Measurements from ENCODE around the gene FCRL3.
"Not testable (repeated sequence)": the region's sequence is repeated elsewhere in the genome, so short reads cannot be mapped to it uniquely, and the experiment has no call there.

FCRL3 gene, protein sequence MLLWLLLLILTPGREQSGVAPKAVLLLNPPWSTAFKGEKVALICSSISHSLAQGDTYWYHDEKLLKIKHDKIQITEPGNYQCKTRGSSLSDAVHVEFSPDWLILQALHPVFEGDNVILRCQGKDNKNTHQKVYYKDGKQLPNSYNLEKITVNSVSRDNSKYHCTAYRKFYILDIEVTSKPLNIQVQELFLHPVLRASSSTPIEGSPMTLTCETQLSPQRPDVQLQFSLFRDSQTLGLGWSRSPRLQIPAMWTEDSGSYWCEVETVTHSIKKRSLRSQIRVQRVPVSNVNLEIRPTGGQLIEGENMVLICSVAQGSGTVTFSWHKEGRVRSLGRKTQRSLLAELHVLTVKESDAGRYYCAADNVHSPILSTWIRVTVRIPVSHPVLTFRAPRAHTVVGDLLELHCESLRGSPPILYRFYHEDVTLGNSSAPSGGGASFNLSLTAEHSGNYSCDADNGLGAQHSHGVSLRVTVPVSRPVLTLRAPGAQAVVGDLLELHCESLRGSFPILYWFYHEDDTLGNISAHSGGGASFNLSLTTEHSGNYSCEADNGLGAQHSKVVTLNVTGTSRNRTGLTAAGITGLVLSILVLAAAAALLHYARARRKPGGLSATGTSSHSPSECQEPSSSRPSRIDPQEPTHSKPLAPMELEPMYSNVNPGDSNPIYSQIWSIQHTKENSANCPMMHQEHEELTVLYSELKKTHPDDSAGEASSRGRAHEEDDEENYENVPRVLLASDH

DNA sequence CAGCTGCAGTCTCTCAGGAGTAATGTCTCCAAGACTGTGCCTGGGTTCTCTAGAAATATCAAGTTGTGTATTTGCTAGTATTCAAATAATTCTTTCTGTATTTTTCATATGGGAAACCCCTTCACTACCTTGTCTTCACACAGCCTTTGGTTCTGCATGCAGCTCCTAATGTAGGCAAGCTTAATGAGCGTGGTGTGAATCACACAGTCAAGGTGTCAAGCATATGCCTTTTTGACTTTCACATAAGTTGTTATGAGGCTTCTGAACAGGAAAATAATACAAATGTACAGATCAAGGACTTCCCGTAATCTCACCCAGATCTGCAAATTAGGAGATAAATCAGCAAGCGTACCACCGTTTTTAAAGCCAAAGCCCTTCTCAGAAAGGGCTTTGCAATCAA is at the start of gene FCRL3:
TSS of gene FCRL3 (minus strand) at position 38 of the 400 bp plus-strand sequence. CDS start 280 bp downstream, outside the sequence.
- DNase-seq: no peak

DNA sequence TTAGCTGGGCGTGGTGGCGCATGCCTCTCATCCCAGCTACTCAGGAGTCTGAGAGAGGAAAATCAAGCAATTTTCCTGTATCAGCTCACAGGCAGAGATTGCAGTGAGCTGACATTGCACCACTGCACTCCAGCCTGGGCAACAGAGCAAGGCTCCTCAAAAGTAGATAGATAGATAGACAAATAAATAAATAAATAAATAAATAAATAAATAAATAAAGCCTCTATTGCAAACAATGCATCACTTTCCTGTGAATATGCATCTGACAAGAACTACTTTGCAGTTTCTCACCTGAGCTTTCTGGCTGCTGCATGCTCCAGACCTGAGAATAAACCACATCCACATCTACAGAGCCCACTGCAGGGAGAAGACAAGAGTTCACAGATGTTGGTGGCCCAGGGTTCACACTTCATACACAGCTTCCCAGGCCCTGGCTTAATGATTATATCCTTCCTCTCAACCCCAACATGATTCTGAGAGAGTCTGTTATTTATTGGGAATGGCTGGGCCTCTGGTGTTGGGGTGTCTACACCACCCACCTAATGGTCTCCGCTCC is 47.8 kb upstream of the FCRL3 start:
- no peak for DNase-seq

DNA sequence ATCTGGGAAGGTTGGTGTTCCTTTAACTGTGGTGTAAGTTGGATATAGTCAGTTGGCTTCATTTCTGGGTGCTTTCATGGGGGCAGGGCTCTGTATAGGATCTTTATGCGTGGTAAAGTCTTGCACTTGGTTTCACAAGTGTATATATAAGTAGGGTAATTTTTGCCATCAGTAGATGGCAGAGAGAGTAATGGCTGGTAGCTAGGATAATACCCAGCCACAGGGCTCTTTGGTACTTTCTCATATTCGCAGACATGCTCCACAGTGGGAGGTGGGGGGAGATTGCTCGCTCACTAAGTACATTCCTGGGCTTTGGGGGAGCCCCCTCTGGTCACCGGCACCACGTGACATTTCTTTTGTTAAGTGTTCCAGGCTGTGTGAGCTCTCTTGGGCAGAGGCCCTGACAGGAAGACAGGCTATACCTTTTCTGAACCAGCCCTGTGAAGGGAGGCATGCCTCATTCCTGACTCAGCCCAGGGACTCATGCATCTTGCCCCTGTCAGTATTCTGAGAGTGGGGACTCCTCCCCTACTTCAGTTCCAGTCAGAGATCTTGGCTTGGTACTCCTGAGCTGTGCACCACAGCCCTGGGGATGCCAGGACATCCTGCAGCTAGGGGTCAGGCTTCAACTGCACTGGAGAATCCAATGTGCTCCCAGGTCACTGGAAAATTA is 38.8 kb upstream of the FCRL3 start:
- no peak for DNase-seq

DNA sequence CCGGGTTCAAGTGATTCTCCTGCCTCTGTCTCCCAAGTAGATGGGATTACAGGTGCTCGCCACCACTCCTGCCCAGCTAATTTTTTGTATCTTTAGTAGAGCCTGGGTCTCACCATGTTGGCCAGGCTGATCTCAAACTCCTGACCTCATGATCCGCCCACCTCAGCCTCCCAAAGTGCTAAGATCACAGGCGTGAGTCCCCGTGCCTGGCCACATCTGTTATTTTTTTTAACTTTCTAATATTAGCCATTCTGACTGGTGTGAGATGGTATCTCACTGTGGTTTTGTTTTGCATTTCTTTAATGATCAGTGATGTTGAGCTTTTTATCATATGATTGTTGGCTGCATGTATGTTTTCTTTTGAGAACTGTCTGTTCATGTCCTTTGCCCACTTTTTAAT is 35.4 kb upstream of the FCRL3 start:
- DNase-seq: not testable (repeated sequence)

DNA sequence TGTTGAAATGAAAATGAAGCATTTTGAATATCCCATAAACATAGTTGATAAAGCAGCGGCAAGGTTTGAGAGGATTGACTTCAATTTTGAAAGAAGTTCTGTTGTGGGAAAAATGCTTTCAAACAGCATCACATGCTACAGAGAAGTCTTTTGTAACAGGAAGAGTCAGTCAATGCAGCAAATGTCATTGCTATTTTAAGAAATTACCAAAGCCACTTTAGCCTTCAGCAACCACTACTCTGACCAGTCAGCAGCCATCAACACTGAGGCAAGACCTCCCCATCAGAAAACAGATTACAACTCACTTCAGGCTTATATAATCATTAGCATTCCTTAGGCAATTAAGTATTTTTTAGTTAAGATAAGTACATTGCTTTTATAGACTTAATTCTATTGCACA is 33.8 kb upstream of the FCRL3 start:
- no peak for DNase-seq

DNA sequence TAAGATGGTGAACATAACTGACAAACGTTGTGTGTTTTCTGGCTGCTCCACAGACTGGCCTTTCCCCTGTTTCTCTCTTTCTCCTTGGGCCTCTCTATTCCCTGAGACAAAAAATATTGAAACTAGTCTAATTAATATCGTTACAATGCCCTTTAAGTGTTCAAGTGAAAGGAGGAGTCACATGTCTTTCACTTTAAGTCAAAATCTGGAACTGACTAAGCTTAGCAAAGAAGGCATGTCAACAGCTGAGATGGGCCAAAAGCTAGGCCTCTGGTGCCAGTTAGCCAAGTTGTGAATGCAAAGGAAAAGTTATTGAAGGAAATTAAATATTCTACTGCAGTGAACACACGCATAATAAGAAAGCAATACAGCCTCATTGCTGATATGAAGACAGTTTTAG is 32.2 kb upstream of the FCRL3 start:
- no peak for DNase-seq

DNA sequence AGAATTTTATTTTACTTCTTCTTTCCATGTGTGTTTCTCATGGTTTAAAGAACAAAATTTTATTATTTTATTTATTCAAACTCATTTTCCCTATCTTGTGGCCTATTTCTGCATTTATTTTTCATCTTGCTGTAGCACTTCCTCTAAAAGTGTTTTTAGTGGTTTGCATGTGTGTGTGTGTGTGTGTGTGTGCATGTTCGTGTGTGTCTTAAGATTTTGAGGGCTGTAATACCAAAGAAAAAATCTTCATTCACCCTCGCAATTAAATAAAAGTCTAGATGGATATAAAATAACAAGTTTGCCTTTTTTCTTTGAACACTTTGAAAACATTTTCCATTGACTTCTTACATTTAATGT is 24.6 kb upstream of the FCRL3 start:
- DNase-seq: no peak

DNA sequence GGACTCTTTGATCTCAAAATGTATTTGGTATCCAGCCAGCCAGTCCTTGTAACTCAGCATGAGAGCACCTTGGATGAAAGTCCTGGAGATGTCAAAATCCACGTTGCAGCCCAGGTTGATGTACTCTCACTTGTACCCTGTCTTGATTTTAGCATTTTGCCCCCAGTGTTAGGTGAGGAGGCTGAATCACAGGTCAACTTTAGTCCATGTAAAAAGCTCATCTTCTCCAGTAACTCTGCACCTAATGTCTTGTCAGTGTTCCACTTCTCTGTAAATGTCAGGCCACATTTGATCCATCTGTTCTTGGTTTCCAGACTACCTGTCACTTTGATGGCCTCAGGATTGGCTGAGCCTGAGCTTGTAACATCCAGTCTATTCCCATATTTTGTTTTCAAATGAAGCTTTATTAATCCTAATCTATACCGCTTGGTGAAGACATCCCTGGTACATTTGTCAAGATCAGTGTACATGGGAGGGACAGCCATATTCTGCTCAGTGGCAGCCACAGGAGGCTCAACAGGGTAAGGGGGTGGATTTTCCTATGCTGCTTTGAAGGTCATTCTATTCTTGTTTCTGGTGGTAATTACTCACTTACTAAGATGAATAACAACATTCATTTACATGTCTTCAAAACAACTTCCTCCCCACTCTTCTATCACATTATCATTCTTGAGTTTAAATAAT is 24.1 kb upstream of the FCRL3 start:
- DNase-seq: no peak

DNA sequence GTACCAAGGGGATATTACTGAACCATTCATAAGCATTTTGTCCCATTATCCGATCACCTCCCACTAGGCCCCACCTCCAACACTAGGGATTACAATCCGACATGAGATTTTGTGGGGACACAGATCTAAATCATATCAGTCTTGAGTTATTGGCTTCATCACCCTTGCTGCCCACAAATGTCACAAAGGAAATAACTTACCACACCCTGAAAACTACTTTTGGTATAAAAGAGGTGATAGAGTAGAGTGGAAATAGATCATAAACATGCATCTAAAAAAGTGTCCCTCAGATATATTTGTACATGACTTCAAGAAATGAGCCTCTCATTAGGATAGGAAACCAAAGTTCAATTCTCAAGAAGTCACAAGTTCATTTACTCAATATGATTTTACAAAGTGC is 22.6 kb upstream of the FCRL3 start:
- no peak for DNase-seq

DNA sequence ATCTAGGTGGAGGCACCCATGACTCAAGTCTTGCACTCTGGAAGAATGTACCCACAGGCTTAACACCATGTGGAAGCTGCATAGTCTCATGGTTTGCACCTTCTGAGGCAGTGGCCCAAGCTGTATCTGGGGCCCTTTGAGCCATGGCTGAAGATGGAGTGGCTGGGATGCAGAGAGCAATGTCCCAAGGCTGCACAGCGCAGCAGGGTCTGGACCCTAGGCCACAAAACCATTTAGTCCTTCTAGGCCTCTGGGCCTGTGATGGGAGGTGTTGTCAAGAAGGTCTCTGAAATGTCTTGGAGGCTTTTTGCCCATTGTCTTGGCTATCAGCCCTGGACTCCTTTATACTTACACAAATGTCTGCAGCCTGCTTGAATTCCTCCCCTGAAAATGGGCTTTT is 21.4 kb upstream of the FCRL3 start:
- no peak for DNase-seq

DNA sequence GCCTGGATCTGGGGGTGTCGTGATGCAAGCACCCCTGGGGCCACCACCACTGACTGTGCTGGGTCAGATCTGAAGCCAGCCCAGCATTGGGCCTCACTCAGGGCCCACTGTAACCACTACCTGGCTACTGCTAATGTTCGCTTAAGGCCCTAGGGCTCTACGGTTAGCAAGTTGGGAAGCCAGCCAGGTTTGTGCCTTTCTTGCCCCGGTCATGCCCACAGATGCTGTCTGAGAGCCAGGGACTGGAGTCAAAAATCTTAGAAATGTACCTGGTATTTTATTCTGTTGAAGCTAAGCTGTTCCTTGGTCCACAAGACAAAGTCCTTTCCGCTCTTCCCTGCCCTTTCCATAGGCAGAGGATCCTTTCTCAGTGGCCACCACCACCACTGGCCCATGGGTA is 15.2 kb upstream of the FCRL3 start:
- no peak for DNase-seq

DNA sequence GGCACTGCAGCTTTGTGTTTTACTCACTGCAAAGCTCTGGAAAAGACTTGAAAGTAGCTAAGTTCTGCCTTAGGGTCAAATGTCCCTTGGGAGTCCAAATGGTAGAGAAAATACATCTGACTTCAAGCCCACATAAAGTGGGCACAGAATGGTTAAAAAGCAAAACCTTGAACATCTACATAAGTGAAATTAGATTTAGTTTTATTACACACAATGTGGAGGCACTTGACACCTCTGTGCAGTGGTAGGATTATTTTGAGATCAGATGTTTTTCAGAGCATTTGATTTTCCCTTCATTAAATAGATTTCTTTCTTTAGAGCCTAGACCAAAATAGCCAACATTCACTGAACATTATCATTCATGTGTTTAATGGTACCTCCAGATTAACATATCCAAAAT is 11.2 kb upstream of the FCRL3 start:
- DNase-seq: no peak

DNA sequence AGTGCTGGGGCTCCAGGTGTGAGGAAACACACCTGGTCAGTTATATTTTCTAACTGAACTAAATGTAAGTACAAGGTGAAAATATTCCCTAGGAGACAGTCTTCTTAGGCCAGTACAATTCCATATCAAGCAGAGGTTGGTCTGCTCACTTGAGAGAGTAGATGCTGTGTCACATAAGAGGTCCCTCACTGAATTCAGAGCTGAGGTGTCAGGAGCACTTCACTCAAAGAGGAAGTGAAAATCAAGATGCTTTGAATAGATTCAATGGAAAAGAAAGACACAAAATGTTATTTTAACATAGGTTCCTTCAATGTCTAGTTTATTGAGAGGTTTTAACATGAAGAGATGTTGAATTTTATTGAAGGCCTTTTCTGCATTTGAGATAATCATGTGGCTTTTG is 4.3 kb upstream of the FCRL3 start:
- DNase-seq: no peak

DNA sequence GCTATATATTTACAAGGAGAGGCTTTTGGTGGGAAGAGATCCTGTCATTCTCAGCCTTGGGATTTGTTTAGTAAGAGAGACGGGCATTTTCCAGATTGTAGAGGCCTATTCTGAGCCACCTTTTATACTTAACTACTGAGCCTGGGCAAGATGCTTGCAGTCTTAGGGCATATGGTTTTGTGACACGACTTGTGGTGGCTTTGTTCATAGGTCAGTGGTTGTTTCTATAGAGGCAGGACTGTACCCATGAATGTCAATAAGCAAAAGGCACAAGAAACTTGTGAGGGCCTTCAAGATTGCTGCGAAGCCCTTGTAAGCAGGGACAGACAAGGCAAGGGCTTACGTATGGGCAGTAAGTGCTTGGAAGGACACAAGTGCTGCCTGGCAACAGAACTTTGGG is 3.4 kb upstream of the FCRL3 start:
- no peak for DNase-seq

DNA sequence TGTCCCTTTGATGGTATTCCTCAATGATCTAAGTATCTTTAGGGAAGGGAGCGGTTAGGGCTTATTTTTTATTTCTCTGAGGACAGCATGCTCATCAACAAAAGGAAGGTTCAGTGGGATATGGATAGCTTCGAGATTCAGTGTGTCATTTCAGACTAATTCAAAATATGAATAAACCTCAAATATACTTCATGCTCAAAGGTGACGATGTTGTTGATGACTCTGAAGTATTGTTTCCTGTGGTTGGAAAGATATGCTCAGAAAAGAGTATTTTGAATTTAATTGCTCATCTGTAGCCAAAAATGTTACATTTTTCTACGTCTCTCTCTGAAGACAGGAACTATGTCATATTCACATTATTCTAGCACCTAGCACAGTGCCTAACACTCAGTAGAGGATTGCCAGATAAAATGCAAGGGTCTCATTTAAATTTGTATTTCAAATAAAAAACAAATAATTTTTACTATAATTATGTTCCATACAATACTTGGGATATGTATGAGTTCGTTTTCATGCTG is 1.8 kb upstream of the FCRL3 start:
- no peak for DNase-seq

DNA sequence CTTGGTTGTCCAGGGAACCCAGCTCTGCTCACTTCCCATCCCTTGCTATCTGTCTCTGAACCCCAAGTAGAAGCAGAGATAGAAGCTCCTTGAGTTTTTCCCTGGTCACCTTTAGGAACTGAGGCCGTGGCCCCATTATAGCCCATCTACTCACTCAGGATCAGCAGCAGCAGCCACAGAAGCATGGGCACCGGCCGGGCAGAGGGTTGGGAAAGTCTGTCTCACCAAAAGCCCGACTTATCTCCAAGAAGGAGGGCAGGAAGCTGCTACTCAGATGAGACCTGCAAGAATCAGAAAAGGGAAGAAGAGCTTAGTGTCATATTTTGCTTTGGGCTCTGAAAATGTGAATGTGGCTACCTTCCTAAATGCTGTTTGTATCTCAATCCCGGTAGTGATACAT is 264 bp downstream of the FCRL3 start:
- no peak for DNase-seq

DNA sequence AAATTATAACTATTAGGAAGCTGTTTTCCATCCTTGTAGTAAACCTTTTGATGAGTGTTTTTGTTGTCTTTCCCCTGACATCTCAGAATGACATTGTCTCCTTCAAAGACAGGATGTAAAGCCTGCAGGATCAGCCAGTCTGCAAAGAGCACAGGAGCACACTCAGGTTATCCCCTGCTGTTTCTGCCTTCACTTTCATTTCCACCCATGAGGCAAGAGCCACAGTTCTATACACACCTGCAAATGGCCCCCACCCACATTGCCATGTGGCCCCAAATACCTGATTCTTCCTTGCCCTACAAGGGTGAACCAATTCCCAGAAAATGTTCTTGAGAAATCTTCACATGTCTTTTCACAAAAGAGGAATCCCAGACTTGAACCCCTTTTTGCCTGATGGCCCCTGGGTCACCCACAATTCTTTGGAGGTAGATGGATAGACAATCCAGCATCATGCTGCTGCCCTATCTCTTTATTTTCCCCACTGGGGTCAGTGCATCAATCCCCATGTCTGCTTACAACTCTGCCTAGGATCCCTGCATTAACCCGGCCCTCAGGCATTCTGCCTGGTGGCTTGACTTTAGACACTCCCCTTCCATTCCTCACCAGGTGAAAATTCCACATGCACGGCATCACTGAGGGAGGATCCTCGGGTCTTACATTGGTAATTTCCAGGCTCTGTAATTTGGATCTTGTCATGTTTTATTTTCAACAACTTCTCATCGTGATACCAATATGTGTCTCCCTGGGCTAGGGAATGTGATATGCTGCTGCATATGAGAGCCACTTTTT is 2.6 kb downstream of the FCRL3 start:
- no peak for DNase-seq

DNA sequence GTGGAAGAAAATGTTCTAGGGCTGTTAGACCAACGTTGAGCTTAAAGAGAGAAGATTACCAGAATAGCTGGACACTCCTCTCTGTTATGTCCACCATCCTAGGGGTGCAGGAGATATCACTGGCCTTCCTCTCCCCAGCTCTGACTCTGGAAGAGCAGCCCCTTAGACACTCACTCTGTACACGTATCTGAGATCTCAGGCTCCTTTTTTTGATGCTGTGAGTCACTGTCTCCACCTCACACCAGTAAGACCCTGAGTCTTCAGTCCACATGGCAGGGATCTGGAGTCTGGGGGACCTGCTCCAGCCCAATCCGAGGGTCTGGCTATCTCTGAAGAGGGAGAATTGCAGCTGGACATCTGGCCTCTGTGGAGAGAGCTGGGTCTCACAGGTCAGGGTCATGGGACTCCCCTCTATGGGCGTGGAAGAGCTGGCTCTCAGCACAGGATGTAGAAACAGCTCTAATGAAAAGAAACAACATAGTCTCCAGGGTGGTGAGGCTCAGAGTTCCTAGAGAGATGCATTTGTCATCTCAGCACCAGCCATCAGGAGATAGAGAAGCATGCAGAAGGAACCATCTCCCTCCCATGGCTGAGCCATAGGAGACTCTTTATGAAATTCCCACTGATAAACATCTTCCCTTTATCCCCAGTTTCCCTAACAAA is 3.5 kb downstream of the FCRL3 start:
- DNase-seq: no peak

DNA sequence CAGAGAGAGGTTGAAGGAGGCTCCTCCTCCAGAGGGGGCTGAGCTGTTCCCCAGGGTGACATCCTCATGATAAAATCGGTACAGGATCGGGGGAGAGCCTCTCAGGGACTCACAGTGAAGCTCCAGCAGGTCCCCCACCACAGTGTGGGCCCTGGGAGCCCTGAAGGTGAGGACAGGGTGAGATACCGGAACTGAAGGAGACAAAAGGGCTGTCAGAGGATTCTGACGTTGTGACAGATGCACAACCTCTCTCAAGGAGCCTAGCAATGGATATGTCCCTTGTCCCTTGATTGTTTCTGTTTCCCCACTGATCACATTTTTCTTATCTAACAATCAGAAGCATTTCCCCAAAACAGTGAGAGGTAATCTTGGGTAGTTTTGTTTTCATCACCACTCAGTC is 5.2 kb downstream of the FCRL3 start:
- DNase-seq: no peak

DNA sequence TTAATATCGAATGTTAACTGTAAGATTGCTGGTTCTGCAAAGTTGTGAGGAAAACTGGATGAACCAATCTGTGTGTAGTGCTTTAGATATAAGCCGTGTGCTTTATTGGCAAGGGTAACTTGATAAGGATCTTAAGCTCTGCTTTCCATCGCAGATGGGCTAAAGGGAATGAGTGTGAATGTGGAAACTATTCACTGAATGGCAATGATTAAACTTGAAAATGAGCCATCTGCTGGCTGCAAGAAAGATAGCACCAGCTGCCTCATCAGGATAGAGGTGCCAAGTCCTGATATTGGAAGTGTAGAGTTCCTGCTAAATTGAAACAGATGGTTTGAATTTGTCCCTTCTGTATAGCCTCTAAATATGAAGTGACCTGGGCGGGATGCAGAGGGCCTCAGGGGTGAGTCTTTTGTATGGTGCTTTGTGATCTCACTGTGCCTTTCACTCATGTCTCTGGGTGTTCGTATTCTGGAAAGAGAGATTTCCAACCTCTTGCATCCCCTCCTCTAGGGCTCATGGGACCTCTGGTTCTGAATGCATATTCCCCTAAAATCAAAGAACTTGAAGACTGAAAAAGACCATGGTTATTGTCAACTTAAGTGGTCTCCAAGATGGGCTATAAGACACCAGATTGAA is 9.2 kb downstream of the FCRL3 start:
- DNase-seq: no peak

Measured in cortex of kidney (tissue), 1 donor.